Neural progenitor cell (in vitro differentiated cells): ENCODE results near the gene TMSB15B.

Experiments used
- EZH2 ChIP-seq: fragments of 200-600 bp; sonication (generic); IDR thresholded peaks from 2 replicates; pipeline ENCODE4 v1.6.1; 2017; ENCODE audit warnings: antibody characterized with exemption, mild to moderate bottlenecking, moderate library complexity
- EZH2phosphoT487 ChIP-seq: fragments of 200-600 bp; sonication (generic); IDR thresholded peaks from 2 replicates; pipeline ENCODE4 v1.6.1; 2017; ENCODE audit warnings: antibody characterized with exemption
- TF ChIP-seq, protein P1 (sequence below): fragments of 200-600 bp; sonication (generic); IDR thresholded peaks from 2 replicates; pipeline ENCODE4 v1.5.1; 2017; ENCODE audit warnings: antibody characterized with exemption, mild to moderate bottlenecking

DNA sequence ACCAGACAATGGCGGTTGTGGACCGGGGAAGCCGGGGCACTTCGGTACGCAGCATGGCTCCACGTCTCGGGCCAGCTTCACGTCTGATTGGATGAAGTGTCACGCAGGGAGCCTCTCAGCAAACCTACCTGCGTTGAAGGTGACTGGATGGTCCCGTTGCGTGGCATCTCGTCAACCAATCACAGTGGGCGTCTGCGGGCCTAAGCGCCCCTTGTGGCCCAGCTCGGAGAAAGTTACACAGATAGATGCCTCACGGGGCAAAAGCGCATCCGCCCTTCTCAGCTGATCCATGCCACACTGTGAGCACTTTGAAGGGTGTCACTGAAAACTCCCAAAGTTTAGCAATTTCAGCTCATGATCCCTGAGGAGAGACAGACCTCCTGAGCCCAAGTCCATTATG lies 51.2 kb downstream of the TMSB15B start, which contains the start of gene H2BW1:
- TF ChIP-seq, protein P1, sequence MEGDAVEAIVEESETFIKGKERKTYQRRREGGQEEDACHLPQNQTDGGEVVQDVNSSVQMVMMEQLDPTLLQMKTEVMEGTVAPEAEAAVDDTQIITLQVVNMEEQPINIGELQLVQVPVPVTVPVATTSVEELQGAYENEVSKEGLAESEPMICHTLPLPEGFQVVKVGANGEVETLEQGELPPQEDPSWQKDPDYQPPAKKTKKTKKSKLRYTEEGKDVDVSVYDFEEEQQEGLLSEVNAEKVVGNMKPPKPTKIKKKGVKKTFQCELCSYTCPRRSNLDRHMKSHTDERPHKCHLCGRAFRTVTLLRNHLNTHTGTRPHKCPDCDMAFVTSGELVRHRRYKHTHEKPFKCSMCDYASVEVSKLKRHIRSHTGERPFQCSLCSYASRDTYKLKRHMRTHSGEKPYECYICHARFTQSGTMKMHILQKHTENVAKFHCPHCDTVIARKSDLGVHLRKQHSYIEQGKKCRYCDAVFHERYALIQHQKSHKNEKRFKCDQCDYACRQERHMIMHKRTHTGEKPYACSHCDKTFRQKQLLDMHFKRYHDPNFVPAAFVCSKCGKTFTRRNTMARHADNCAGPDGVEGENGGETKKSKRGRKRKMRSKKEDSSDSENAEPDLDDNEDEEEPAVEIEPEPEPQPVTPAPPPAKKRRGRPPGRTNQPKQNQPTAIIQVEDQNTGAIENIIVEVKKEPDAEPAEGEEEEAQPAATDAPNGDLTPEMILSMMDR, result no peak
- TF ChIP-seq EZH2, result no peak
- TF ChIP-seq EZH2phosphoT487, result no peak
